HG02610 (cell line): ENCODE data around the gene B9D1.
"Not testable (repeated sequence)": the region's sequence is repeated elsewhere in the genome, so short reads cannot be mapped to it uniquely, and the experiment has no call there.

Experiments used
- ATAC-seq: cut with Tn5 transposase; IDR thresholded peaks from one replicate; pipeline ENCODE4 v1.9.1; 2021; ENCODE audit warnings: mild to moderate bottlenecking, moderate library complexity; ENCODE audit not compliant: unreplicated experiment

B9D1 gene

GRCh38 chr17:19360772-19361171, 1.8 kb downstream of the B9D1 start:
- no peak for ATAC-seq

GRCh38 chr17:19359856-19360255, 2.7 kb downstream of the B9D1 start:
- ATAC-seq, result no peak

- ATAC-seq, result no peak
These were observed 3.4 kb downstream of the B9D1 start for GRCh38 chr17:19359151-19359550.

GRCh38 chr17:19357761-19358160, 4.8 kb downstream of the B9D1 start:
- ATAC-seq, result no peak

GRCh38 chr17:19357351-19357750, 5.2 kb downstream of the B9D1 start:
- no peak for ATAC-seq

- no peak for ATAC-seq
These were observed 7.8 kb downstream of the B9D1 start for GRCh38 chr17:19354748-19355147.

- ATAC-seq, result not testable (repeated sequence)
These were observed 9.1 kb downstream of the B9D1 start for GRCh38 chr17:19353401-19353800.

GRCh38 chr17:19348806-19349205, 13.7 kb downstream of the B9D1 start:
- ATAC-seq, result no peak

- no peak for ATAC-seq
These were observed 14.4 kb downstream of the B9D1 start for GRCh38 chr17:19348081-19348650.

GRCh38 chr17:19347323-19348080, 15.0 kb downstream of the B9D1 start:
- no peak for ATAC-seq

GRCh38 chr17:19346351-19347255, 15.9 kb downstream of the B9D1 start:
- ATAC-seq, result no peak

GRCh38 chr17:19345486-19346350, 16.8 kb downstream of the B9D1 start:
- no peak for ATAC-seq

- ATAC-seq, result no peak
These were observed 17.5 kb downstream of the B9D1 start for GRCh38 chr17:19345067-19345460.

- no peak for ATAC-seq
These were observed 18.0 kb downstream of the B9D1 start for GRCh38 chr17:19344311-19345066.

- ATAC-seq, result no peak
These were observed 18.8 kb downstream of the B9D1 start for GRCh38 chr17:19343671-19344151.

GRCh38 chr17:19343256-19343630, 19.3 kb downstream of the B9D1 start:
- ATAC-seq, result no peak

GRCh38 chr17:19342611-19343255, 19.8 kb downstream of the B9D1 start:
- no peak for ATAC-seq

GRCh38 chr17:19341641-19342610, 20.6 kb downstream of the B9D1 start:
- ATAC-seq, result no peak
